Gastroesophageal sphincter (tissue), 4 donors: ENCODE results near the gene MMRN1. TPM values are rescaled to one million over a fixed set of nuclear protein-coding genes. Genes with fewer than 3 reads are reported as not detected.

Source experiments
- ATAC-seq: fragments of 150-250 bp; one replicate; pipeline ENCODE4 v1.9.1; 2016; ENCODE audit warnings: mild to moderate bottlenecking, moderate library complexity
- H3K27ac ChIP-seq, 4 donors: fragments of 200-600 bp; sonication (generic) in 3 of 4; 1 replicate in 3 of 4; 2 replicates in 1 of 4; pipeline ENCODE4 v1.5.1; 2016 to 2019
- H3K27me3 ChIP-seq: fragments of 200-600 bp; sonication (generic); one replicate; pipeline ENCODE4 v1.5.1; 2019
- H3K36me3 ChIP-seq, 2 donors: fragments of 200-600 bp; sonication (generic); one replicate each; pipeline ENCODE4 v1.5.1; 2019; ENCODE audit warnings: control low read depth in 1 of 2
- H3K4me1 ChIP-seq, 3 donors: fragments of 200-600 bp; sonication (generic); 1 replicate in 2 of 3; 2 replicates in 1 of 3; pipeline ENCODE4 v1.5.1; 2016 to 2019; ENCODE audit warnings: control low read depth in 2 of 3
- H3K4me3 ChIP-seq, 2 donors: fragments of 200-600 bp; sonication (generic); one replicate each; pipeline ENCODE4 v1.5.1; 2019; ENCODE audit warnings: mild to moderate bottlenecking in 1 of 2, moderate library complexity in 1 of 2
- H3K9me3 ChIP-seq, 3 donors: fragments of 200-600 bp; sonication (generic); one replicate each; pipeline ENCODE4 v1.5.1; 2017 to 2019; ENCODE audit warnings: control low read depth in 2 of 3
- CTCF ChIP-seq, 4 experiments: fragments of 200-600 bp in 2 of 4; fragments of 450-650 bp in 2 of 4; sonication (generic) in 1 of 4; IDR thresholded peaks; one replicate each; pipeline ENCODE4 v1.5.1; 2017 to 2019; ENCODE audit warnings: antibody characterized with exemption in 4 of 4, mild to moderate bottlenecking in 2 of 4, moderate library complexity in 2 of 4
- EP300 ChIP-seq: sonication (generic); formaldehyde crosslinking; IDR thresholded peaks from one replicate; pipeline ENCODE4 v1.6.1; 2017; ENCODE audit warnings: antibody characterized with exemption, mild to moderate bottlenecking
- POLR2A ChIP-seq, 2 donors: fragments of 450-650 bp; IDR thresholded peaks; one replicate each; pipeline ENCODE4 v1.6.1; 2017; ENCODE audit warnings: antibody characterized with exemption in 2 of 2, mild to moderate bottlenecking in 2 of 2, moderate library complexity in 1 of 2
- POLR2AphosphoS5 ChIP-seq: sonication (generic); formaldehyde crosslinking; IDR thresholded peaks from one replicate; pipeline ENCODE4 v1.6.1; 2017; ENCODE audit warnings: antibody characterized with exemption
- WGBS, 2 donors: methylation state at CpG; one replicate each; pipeline ENCODE4 v1.1.5; 2018; ENCODE audit warnings: low coverage in 1 of 2; 5-methylcytosine and 5-hydroxymethylcytosine counted together
- total RNA-seq, 4 donors: library from RNA; depleted of rRNA; stranded (reverse); fragments of >200 nt; gene quantifications; one replicate each; pipeline ENCODE4 v1.1.0, GENCODE V29; 2016

The MMRN1 gene
- total RNA-seq, 4 donors from 2014 or later: 1.9 to 75.2 (median 43.5) TPM

- Histone ChIP-seq H3K27ac (no peak overlapping the region), H3K9me3 (peaks cover 0 to 6% (median 0%) of the 10 kb centered on the region in 3 donors), H3K27me3 (no peaks in the 10 kb centered on the region), H3K4me1 (no peaks in the 10 kb centered on the region), H3K36me3 (no peaks in the 10 kb centered on the region), H3K4me3 (no peak overlapping the region)
- ATAC-seq: no peak
- 65 to 77% methylated on average over 5 of the region's 5 CpGs for WGBS, 2 donors
- TF ChIP-seq POLR2AphosphoS5 (no peak), EP300 (no peak), CTCF (IDR thresholded peaks at IDR 0.05) (no peak), POLR2A (IDR thresholded peaks at IDR 0.05) (no peak)
Observed at GRCh38 chr4:89863533-89863932, 31.1 kb upstream of the MMRN1 start.

- Histone ChIP-seq H3K4me1 (no peaks in the 10 kb centered on the region), H3K27me3 (no peaks in the 10 kb centered on the region), H3K27ac (no peak overlapping the region), H3K36me3 (no peaks in the 10 kb centered on the region), H3K9me3 (peaks cover 0 to 6% (median 0%) of the 10 kb centered on the region in 3 donors), H3K4me3 (no peak overlapping the region)
- TF ChIP-seq CTCF (IDR thresholded peaks at IDR 0.05) (no peak), POLR2A (IDR thresholded peaks at IDR 0.05) (no peak), EP300 (no peak), POLR2AphosphoS5 (no peak)
- no peak for ATAC-seq
Observed at GRCh38 chr4:89868276-89868675, 26.4 kb upstream of the MMRN1 start.

- H3K4me3 ChIP-seq: no peak overlapping the region
- no peak overlapping the region for H3K27ac ChIP-seq
- H3K9me3 ChIP-seq: peaks cover 0 to 6% (median 0%) of the 10 kb centered on the region in 3 donors
- no peak for ATAC-seq
- H3K36me3 ChIP-seq: no peaks in the 10 kb centered on the region
- H3K4me1 ChIP-seq: no peaks in the 10 kb centered on the region
- WGBS, 2 donors: 68 to 72% methylated on average over 2 of the region's 2 CpGs
- H3K27me3 ChIP-seq: no peaks in the 10 kb centered on the region
- no peak for TF ChIP-seq POLR2A (IDR thresholded peaks at IDR 0.05)
- TF ChIP-seq CTCF (IDR thresholded peaks at IDR 0.05): peak; percentile 14 to 55 (median 32)
Observed at GRCh38 chr4:89868999-89869589, 25.6 kb upstream of the MMRN1 start.

GRCh38 chr4:89871211-89871610 lies 23.4 kb upstream of the MMRN1 start:
- no peak overlapping the region for H3K27ac ChIP-seq
- no peaks in the 10 kb centered on the region for H3K4me1 ChIP-seq
- H3K36me3 ChIP-seq: no peaks in the 10 kb centered on the region
- H3K4me3 ChIP-seq: no peak overlapping the region
- WGBS, 2 donors: 94 to 100% methylated on average over 1 of the region's 1 CpG
- peaks cover 0 to 6% (median 0%) of the 10 kb centered on the region in 3 donors for H3K9me3 ChIP-seq
- H3K27me3 ChIP-seq: no peaks in the 10 kb centered on the region
- no peak for TF ChIP-seq POLR2AphosphoS5
- TF ChIP-seq POLR2A (IDR thresholded peaks at IDR 0.05): no peak
- no peak for TF ChIP-seq EP300
- TF ChIP-seq CTCF (IDR thresholded peaks at IDR 0.05): no peak
- ATAC-seq: no peak

GRCh38 chr4:89876548-89876947 lies 18.1 kb upstream of the MMRN1 start:
- H3K4me1 ChIP-seq: no peaks in the 10 kb centered on the region
- H3K27ac ChIP-seq: no peak overlapping the region
- no peak for ATAC-seq
- TF ChIP-seq POLR2AphosphoS5 (no peak), EP300 (no peak), CTCF (IDR thresholded peaks at IDR 0.05) (no peak), POLR2A (IDR thresholded peaks at IDR 0.05) (no peak)
- 75% methylated on average over 3 of the region's 3 CpGs for WGBS, 2 donors
- H3K36me3 ChIP-seq: no peaks in the 10 kb centered on the region
- H3K9me3 ChIP-seq: no peaks in the 10 kb centered on the region
- H3K27me3 ChIP-seq: no peaks in the 10 kb centered on the region
- H3K4me3 ChIP-seq: no peak overlapping the region
